A673 (cell line): ENCODE measurements around the gene UBALD1. TPM values are rescaled to one million over a fixed set of nuclear protein-coding genes. Genes with fewer than 3 reads are reported as not detected.

Experiments used
- BruUV-seq: library from RNA; stranded (reverse); fragments of 400-500 nt; replicated peaks from 2 replicates; lab custom pipeline; 2021; lab: Mats Ljungman, UMichigan
- CTCF ChIA-PET: fragments of 300-600 bp; sonication (Branson Sonifier 250); formaldehyde crosslinking; loops from one replicate; lab custom pipeline; 2022; ENCODE audit warnings: antibody characterized with exemption; lab: Charles Lee
- POLR2A ChIA-PET: fragments of 300-600 bp; sonication (Branson Sonifier 250); formaldehyde crosslinking; loops from one replicate; lab custom pipeline; 2022; ENCODE audit warnings: antibody characterized with exemption; ENCODE audit not compliant: low non-redundant PET; lab: Charles Lee
- DNase-seq: peaks from one replicate; pipeline ENCODE4 v3.0.0-alpha.2; 2015; ENCODE audit warnings: low spot score
- H3K27ac ChIP-seq: fragments of 200-600 bp; sonication (generic); 2 replicates; pipeline ENCODE4 v1.5.1; 2016; ENCODE audit warnings: mixed run types, low read depth, mild to moderate bottlenecking, mixed read lengths, antibody characterized with exemption, low read length; ENCODE audit not compliant: poor library complexity, severe bottlenecking
- H3K27me3 ChIP-seq: fragments of 200-600 bp; sonication (generic); replicated peaks from 2 replicates; pipeline ENCODE4 v1.6.1; 2017; ENCODE audit warnings: mixed run types, low read depth, mild to moderate bottlenecking, mixed read lengths, antibody characterized with exemption, low read length; ENCODE audit not compliant: insufficient read depth, poor library complexity
- H3K36me3 ChIP-seq: fragments of 200-600 bp; sonication (generic); 2 replicates; pipeline ENCODE4 v1.6.1; 2016; ENCODE audit warnings: mixed run types, mild to moderate bottlenecking, mixed read lengths, antibody characterized with exemption, low read length; ENCODE audit not compliant: insufficient read depth, poor library complexity, severe bottlenecking
- H3K4me1 ChIP-seq: fragments of 200-600 bp; sonication (generic); 2 replicates; pipeline ENCODE4 v1.6.1; 2017; ENCODE audit warnings: mixed run types, mild to moderate bottlenecking, mixed read lengths, antibody characterized with exemption, low read length; ENCODE audit not compliant: insufficient read depth, poor library complexity, severe bottlenecking
- H3K4me3 ChIP-seq: fragments of 200-600 bp; sonication (generic); 2 replicates; pipeline ENCODE4 v1.5.1; 2016; ENCODE audit warnings: low read depth, mixed run types, mild to moderate bottlenecking, mixed read lengths, low read length; ENCODE audit not compliant: poor library complexity, severe bottlenecking
- H3K9me3 ChIP-seq: fragments of 200-600 bp; sonication (generic); 2 replicates; pipeline ENCODE4 v1.6.1; 2016; ENCODE audit warnings: mixed run types, low read depth, mild to moderate bottlenecking, mixed read lengths, antibody characterized with exemption, low read length; ENCODE audit not compliant: poor library complexity, severe bottlenecking
- EZH2 ChIP-seq: fragments of 200-600 bp; sonication (generic); IDR thresholded peaks from 2 replicates; pipeline ENCODE4 v1.6.1; 2017; ENCODE audit warnings: borderline replicate concordance, low read depth, mild to moderate bottlenecking, mixed read lengths, antibody characterized with exemption, low read length; ENCODE audit not compliant: poor library complexity, severe bottlenecking
- intact Hi-C: fragments of 100-400 bp; cut with micrococcal nuclease; formaldehyde crosslinking; loops from one replicate; pipeline ENCODE4 v1.10.0; 2022; ENCODE audit not compliant: unreplicated experiment
- total RNA-seq: library from RNA; stranded (reverse); gene quantifications from 2 replicates; pipeline ENCODE4 v1.2.3, GENCODE V29; 2021
- TF ChIP-seq, protein P1 (sequence below): fragments of 300-800, 200-600 bp; sonication (generic); conservative IDR thresholded peaks from 2 replicates; pipeline ENCODE4 v1.5.1; 2017; ENCODE audit warnings: low read depth, mild to moderate bottlenecking, antibody characterized with exemption, low read length, moderate library complexity, mixed read lengths

UBALD1 gene
- total RNA-seq, 1 experiment from 2014 or later: 36.5 TPM

DNA sequence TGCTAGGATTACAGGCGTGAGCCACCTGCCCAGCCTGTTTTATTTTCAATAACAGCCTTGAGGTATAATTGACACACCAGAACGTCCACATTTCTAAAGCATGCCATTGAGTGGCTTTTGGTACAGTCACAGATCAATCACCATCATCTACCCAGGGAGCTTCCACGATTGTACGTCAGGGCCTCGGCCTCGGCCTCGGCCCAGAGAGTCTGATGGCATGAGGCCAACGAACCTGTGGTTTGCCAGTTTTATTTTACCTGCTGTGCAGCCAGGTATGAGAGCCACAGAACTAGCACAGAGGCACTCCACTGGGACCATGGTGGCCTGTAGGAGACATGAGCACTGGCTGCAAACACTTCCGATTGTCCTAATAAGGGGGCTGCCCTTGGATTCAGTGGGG lies 8.3 kb downstream of the UBALD1 start:
- BruUV-seq: no TSS peak
- Histone ChIP-seq H3K27me3 (no peaks in the 10 kb centered on the region), H3K9me3 (no peaks in the 10 kb centered on the region), H3K4me1 (no peaks in the 10 kb centered on the region), H3K4me3 (no peak overlapping the region), H3K27ac (no peak overlapping the region), H3K36me3 (no peaks in the 10 kb centered on the region)
- intact Hi-C loops: no loop called here
- no peak for DNase-seq
- CTCF ChIA-PET: no interaction called here
- POLR2A ChIA-PET: no interaction called here
- TF ChIP-seq EZH2: no peak
- TF ChIP-seq, protein P1, sequence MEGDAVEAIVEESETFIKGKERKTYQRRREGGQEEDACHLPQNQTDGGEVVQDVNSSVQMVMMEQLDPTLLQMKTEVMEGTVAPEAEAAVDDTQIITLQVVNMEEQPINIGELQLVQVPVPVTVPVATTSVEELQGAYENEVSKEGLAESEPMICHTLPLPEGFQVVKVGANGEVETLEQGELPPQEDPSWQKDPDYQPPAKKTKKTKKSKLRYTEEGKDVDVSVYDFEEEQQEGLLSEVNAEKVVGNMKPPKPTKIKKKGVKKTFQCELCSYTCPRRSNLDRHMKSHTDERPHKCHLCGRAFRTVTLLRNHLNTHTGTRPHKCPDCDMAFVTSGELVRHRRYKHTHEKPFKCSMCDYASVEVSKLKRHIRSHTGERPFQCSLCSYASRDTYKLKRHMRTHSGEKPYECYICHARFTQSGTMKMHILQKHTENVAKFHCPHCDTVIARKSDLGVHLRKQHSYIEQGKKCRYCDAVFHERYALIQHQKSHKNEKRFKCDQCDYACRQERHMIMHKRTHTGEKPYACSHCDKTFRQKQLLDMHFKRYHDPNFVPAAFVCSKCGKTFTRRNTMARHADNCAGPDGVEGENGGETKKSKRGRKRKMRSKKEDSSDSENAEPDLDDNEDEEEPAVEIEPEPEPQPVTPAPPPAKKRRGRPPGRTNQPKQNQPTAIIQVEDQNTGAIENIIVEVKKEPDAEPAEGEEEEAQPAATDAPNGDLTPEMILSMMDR: no peak

DNA sequence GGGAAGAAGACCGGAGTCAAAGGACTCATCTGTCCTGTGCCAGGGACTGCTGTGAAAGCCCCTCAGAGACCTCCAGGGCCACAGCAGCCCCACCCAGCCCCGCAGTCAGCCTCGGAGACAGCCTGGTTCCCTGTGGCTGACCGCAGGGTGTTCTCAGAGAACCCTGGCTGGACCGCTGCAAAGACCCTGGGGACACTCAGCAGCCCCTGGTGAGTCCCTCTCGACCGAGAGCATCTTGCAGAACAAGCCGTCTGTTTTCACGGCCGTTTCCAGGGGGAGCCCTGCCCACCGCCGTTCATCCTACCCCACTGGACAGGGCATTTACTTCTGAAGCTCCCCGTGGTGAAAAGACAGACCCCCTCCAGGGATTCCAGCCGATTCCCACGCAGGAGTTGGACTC lies 10.3 kb downstream of the UBALD1 start:
- POLR2A ChIA-PET: no interaction called here
- intact Hi-C loops: no loop called here
- no peaks in the 10 kb centered on the region for H3K9me3 ChIP-seq
- DNase-seq: no peak
- no peak for TF ChIP-seq EZH2
- TF ChIP-seq, protein P1: no peak
- no peaks in the 10 kb centered on the region for H3K36me3 ChIP-seq
- no peak overlapping the region for H3K4me3 ChIP-seq
- BruUV-seq: no TSS peak
- H3K27ac ChIP-seq: no peak overlapping the region
- CTCF ChIA-PET: no interaction called here
- no peaks in the 10 kb centered on the region for H3K27me3 ChIP-seq
- H3K4me1 ChIP-seq: no peaks in the 10 kb centered on the region

DNA sequence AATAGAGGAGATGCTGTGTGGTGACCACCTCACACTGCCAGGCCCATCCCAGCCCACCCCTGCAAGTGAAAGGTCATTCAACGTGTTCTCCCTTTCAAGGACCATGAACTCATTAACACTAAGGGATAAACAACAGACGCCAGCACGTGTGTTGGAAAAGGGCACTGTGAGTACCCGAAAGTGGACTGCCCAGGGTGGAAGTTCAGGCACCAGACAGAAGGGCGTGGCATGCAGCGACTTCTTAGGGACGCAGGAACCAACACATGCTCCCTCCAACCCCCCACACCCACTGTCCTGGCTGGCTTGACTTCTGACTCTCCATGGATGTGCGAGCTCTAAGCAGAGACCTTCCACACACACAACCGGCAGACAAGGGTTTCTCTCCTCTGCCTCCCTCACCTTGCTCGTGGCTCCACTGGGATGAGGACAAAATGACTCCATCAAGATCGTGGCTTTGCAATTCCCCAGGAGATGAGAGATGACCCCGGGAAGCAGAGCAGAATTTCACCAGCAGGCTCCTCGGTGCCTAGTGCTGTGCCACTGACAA lies 11.0 kb downstream of the UBALD1 start:
- no peaks in the 10 kb centered on the region for H3K27me3 ChIP-seq
- DNase-seq: no peak
- H3K4me3 ChIP-seq: no peak overlapping the region
- H3K4me1 ChIP-seq: no peaks in the 10 kb centered on the region
- H3K27ac ChIP-seq: no peak overlapping the region
- BruUV-seq: no TSS peak
- ChIA-PET POLR2A (interaction anchor here (0.6 kb wide), 1 partner anchor 8 kb away, joined by 5 read pairs; no protein-coding TSS in a partner anchor), CTCF (no interaction called here)
- H3K36me3 ChIP-seq: no peaks in the 10 kb centered on the region
- intact Hi-C loops: no loop called here
- TF ChIP-seq, protein P1: no peak
- TF ChIP-seq EZH2: no peak
- H3K9me3 ChIP-seq: no peaks in the 10 kb centered on the region
